Measurements from ENCODE around the gene TEX10. TPM values are rescaled to one million over a fixed set of nuclear protein-coding genes. Genes with fewer than 3 reads are reported as not detected.

The TEX10 gene
- total RNA-seq, 1 donor: 41.6 TPM

DNA sequence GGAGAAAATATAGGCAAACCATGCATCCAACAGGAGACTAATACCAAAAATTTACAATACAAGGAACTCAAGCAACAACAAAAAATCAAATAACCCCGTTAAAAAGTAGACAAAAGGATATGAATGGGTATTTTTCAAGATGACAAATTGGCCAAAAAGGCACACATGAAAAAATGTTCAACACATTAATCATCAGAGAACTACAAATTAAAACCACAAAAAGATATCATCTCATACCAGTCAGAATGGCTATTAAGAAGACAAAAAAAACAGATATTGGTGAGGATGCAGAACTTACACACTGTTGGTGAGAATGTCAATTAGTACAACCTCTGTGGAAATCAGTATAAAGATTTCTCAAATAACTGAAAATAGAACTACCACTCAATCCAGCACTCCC is 35.0 kb downstream of the TEX10 start:
- TF ChIP-seq, protein P1, sequence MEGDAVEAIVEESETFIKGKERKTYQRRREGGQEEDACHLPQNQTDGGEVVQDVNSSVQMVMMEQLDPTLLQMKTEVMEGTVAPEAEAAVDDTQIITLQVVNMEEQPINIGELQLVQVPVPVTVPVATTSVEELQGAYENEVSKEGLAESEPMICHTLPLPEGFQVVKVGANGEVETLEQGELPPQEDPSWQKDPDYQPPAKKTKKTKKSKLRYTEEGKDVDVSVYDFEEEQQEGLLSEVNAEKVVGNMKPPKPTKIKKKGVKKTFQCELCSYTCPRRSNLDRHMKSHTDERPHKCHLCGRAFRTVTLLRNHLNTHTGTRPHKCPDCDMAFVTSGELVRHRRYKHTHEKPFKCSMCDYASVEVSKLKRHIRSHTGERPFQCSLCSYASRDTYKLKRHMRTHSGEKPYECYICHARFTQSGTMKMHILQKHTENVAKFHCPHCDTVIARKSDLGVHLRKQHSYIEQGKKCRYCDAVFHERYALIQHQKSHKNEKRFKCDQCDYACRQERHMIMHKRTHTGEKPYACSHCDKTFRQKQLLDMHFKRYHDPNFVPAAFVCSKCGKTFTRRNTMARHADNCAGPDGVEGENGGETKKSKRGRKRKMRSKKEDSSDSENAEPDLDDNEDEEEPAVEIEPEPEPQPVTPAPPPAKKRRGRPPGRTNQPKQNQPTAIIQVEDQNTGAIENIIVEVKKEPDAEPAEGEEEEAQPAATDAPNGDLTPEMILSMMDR (IDR thresholded peaks at IDR 0.05; ENCODE audit: insufficient read depth, low read length): no peak
- peak; percentile 46 for DNase-seq (ENCODE audit: low read depth)
- no peak overlapping the region for H3K4me3 ChIP-seq (ENCODE audit: low read depth, low read length)

DNA sequence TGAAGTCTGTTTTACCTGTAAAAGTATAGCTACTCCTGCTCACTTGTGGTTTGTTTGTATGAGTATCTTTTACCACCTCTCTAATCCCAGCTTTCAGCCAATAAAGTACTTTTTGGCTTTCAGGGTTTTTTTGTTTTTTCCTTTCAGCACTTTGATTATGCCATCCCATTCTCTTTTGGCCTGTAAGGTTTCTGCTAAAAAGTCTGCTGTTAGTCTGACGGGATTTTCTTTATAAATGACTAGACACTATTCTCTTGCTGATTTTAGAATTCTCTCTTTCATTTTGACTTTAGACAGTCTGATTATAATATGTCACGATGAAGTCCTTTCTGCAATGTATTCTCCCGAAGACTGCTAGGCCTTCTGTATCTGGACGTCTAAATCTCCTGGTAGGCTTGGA is 37.2 kb downstream of the TEX10 start:
- DNase-seq (ENCODE audit: low read depth): no peak
- TF ChIP-seq, protein P1 (IDR thresholded peaks at IDR 0.05; ENCODE audit: insufficient read depth, low read length): no peak
- no peak overlapping the region for H3K4me3 ChIP-seq (ENCODE audit: low read depth, low read length)

DNA sequence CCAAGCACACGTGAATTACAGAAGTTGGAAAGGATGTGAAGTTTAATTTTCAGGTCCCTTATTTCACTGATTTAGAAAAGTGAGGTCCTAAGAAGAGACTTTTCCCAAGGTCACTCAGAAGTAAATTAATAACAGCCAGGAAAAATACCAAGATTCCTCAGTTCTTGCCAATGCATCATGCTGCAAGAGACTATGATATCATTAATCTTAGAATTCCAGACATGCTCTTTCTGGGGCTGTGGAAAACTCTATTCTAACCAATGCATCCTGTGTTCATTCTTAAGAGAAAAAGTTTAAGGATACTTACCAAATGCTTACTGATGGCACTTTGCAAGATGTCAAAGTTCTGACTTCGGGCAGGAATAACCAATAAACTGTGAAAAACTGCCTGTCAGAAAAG is 42.8 kb downstream of the TEX10 start:
- TF ChIP-seq, protein P1 (IDR thresholded peaks at IDR 0.05; ENCODE audit: insufficient read depth, low read length): no peak
- DNase-seq (ENCODE audit: low read depth): peak; percentile 65

DNA sequence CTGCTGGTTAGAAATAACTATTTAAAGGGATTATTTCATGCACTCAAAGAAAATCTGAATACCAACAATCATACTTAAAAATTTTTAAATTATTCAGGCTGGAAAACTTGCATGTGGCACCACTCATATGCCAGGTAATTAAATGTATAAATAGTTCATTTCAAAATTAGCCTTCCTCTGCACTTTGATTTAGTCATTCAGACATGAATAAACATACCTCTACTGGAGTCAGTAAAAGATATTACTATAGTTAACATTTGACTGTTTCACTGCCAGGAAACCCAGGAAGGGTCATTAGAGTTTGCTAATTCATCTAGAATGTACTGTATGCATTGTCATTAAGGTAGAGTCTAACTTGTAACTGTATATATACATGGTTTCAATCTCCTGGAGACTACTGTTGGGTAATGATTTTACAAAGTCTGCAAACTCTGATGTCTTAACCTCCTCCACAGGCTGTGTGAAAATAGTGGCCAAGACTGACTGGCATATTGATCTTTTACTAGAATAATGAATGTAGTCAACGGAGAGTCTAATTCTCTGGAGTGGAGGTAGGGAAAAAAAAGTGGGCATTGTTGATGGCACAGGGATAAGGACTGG is 43.7 kb downstream of the TEX10 start:
- no peak for DNase-seq (ENCODE audit: low read depth)
- TF ChIP-seq, protein P1 (IDR thresholded peaks at IDR 0.05; ENCODE audit: insufficient read depth, low read length): no peak
- H3K4me3 ChIP-seq (ENCODE audit: low read depth, low read length): no peak overlapping the region

More for the DNA sequence above, 42.8 kb downstream of the TEX10 start:
- H3K4me3 ChIP-seq (ENCODE audit: low read depth, low read length): no peak overlapping the region

DNA sequence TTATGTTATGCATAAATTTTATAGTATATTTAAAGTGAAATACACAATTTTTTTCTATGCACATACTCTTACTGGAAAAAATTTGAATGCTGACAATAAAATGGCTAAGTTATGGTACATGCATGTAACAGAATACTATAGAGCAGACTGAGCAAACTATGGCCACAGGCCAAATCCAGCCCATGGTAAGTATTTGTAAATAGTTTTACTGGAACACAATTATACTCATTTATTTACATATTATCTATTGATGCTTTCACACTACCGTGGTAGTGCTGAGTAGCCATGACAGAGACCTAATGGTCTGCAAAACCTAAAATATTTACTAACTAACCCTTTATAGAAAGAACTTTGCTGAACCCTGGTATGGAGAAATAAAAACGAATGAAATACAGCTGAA is 45.7 kb downstream of the TEX10 start:
- DNase-seq (ENCODE audit: low read depth): no peak
- H3K4me3 ChIP-seq (ENCODE audit: low read depth, low read length): no peak overlapping the region
- TF ChIP-seq, protein P1 (IDR thresholded peaks at IDR 0.05; ENCODE audit: insufficient read depth, low read length): no peak

DNA sequence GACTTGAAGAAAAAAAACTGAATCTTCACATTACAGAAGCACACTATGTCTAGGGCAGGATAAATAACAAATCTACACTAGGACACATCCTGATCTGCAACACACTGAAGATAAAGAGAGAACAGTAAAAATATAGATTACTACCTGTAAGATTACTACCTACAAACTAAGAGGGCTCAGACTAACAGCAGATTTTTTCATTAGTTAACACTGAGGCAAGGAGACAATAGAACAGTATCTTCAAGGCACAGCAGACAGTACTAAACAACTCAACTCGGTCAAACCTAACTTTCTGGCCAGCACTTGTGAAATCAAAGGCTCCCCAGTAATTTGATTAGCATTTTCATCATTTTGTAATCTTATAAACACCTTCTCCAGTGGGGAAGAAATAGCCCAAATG is 46.5 kb downstream of the TEX10 start:
- TF ChIP-seq, protein P1 (IDR thresholded peaks at IDR 0.05; ENCODE audit: insufficient read depth, low read length): no peak
- H3K4me3 ChIP-seq (ENCODE audit: low read depth, low read length): no peak overlapping the region
- no peak for DNase-seq (ENCODE audit: low read depth)

DNA sequence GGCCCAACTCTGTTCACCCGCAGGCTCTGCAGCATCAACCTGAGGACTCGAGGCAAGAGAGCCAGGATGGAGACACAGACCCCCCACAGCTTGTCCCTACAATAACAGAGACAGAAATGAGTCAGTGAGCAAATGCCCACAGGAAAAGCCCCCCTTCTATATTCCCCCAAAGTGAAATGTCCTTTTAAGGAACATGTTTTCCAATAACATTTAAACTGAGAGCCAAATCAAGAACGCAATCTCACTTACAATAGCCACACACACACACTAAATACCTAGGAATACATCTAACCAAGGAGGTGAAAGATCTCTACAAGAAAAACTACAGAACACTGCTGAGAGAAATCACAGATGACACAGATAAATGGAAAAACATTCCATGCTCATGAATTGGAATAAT is 49.0 kb downstream of the TEX10 start:
- DNase-seq (ENCODE audit: low read depth): no peak
- TF ChIP-seq, protein P1 (IDR thresholded peaks at IDR 0.05; ENCODE audit: insufficient read depth, low read length): no peak
- no peak overlapping the region for H3K4me3 ChIP-seq (ENCODE audit: low read depth, low read length)
